Kidney epithelial cell (primary cell): ENCODE results near the gene C2orf69. TPM values are rescaled to one million over a fixed set of nuclear protein-coding genes. Genes with fewer than 3 reads are reported as not detected.

Experiments used
- DNase-seq: peaks from one replicate; pipeline ENCODE4 v3.0.0-alpha.2; 2010; ENCODE audit warnings: low read depth
- H3K27me3 ChIP-seq: 2 replicates; pipeline ENCODE4 v1.6.0; 2011; ENCODE audit warnings: low read length; ENCODE audit not compliant: control insufficient read depth, insufficient read depth
- H3K36me3 ChIP-seq: 2 replicates; pipeline ENCODE4 v1.5.1; 2011; ENCODE audit warnings: low read length; ENCODE audit not compliant: control insufficient read depth, insufficient read depth
- H3K4me3 ChIP-seq: 2 replicates; pipeline ENCODE4 v1.5.1; 2011; ENCODE audit warnings: low read depth, mild to moderate bottlenecking, control low read depth, low read length
- CTCF ChIP-seq: IDR thresholded peaks from 2 replicates; pipeline ENCODE4 v1.5.1; 2011; ENCODE audit warnings: mild to moderate bottlenecking, moderate library complexity, low read length, control low read depth, inconsistent platforms; ENCODE audit not compliant: insufficient read depth, poor library complexity, severe bottlenecking
- total RNA-seq: library from RNA; depleted of rRNA; stranded (reverse); fragments of >200 nt; gene quantifications from 2 replicates; pipeline ENCODE4 v1.2.3, GENCODE V29; 2015

C2orf69 gene
- total RNA-seq, result 9.2 and 13.0 TPM in 2 replicates

- Histone ChIP-seq H3K27me3 (no peaks in the 10 kb centered on the region), H3K4me3 (peak within 1 kb of the TSS; percentile 98), H3K36me3 (no peaks in the 10 kb centered on the region)
- DNase-seq, result peak; percentile 93
- TF ChIP-seq CTCF, result no peak
These were observed at the start of gene C2orf69 for GRCh38 chr2:199911052-199911876. C2orf69 (plus strand) TSS chr2:199911293; CDS start chr2:199911439, 146 bp downstream.

GRCh38 chr2:199862788-199863187 lies 48.3 kb upstream of the C2orf69 start:
- Histone ChIP-seq H3K27me3 (no peaks in the 10 kb centered on the region), H3K36me3 (no peaks in the 10 kb centered on the region), H3K4me3 (no peak overlapping the region)
- TF ChIP-seq CTCF, result no peak
- DNase-seq, result no peak

GRCh38 chr2:199865905-199866304 lies 45.2 kb upstream of the C2orf69 start:
- Histone ChIP-seq H3K4me3 (no peak overlapping the region), H3K27me3 (no peaks in the 10 kb centered on the region), H3K36me3 (no peaks in the 10 kb centered on the region)
- no peak for TF ChIP-seq CTCF
- DNase-seq, result no peak

- Histone ChIP-seq H3K36me3 (no peaks in the 10 kb centered on the region), H3K27me3 (no peaks in the 10 kb centered on the region), H3K4me3 (no peak overlapping the region)
- no peak for TF ChIP-seq CTCF
- no peak for DNase-seq
These were observed 42.5 kb upstream of the C2orf69 start for GRCh38 chr2:199868431-199869226.

- DNase-seq, result no peak
- Histone ChIP-seq H3K36me3 (no peaks in the 10 kb centered on the region), H3K27me3 (no peaks in the 10 kb centered on the region), H3K4me3 (no peak overlapping the region)
- no peak for TF ChIP-seq CTCF
These were observed 41.9 kb upstream of the C2orf69 start for GRCh38 chr2:199869227-199869541.
